Sigmoid colon (tissue), 7 donors: ENCODE measurements around the gene FARSB. TPM values are rescaled to one million over a fixed set of nuclear protein-coding genes. Genes with fewer than 3 reads are reported as not detected.

Experiments used
- DNase-seq: peaks from one replicate; pipeline ENCODE4 v3.0.0-alpha.2; 2019
- H3K27ac ChIP-seq, 4 donors: fragments of 200-600 bp; sonication (generic); one replicate each; pipeline ENCODE4 v1.5.1; 2016 to 2019; ENCODE audit warnings: mild to moderate bottlenecking in 1 of 4
- H3K27me3 ChIP-seq, 3 donors: fragments of 200-600 bp; sonication (generic); one replicate each; pipeline ENCODE4 v1.5.1; 2019; ENCODE audit warnings: mild to moderate bottlenecking in 1 of 3
- H3K36me3 ChIP-seq, 4 donors: fragments of 200-600 bp; sonication (generic); one replicate each; pipeline ENCODE4 v1.5.1; 2016 to 2019
- H3K4me1 ChIP-seq, 4 donors: fragments of 200-600 bp; sonication (generic); one replicate each; pipeline ENCODE4 v1.5.1; 2017 to 2019
- H3K4me3 ChIP-seq, 4 donors: fragments of 200-600 bp; sonication (generic); one replicate each; pipeline ENCODE4 v1.5.1; 2017 to 2019; ENCODE audit warnings: mild to moderate bottlenecking in 2 of 4, moderate library complexity in 1 of 4
- H3K9me3 ChIP-seq, 4 donors: fragments of 200-600 bp in 3 of 4; sonication (generic) in 3 of 4; one replicate each; pipeline versions ENCODE4 v1.5.1 to v1.6.1; 2013 to 2019
- CTCF ChIP-seq, 4 experiments: fragments of 450-650 bp in 3 of 4; fragments of 200-600 bp in 1 of 4; IDR thresholded peaks; one replicate each; pipeline ENCODE4 v1.5.1; 2016 to 2019; ENCODE audit warnings: antibody characterized with exemption in 4 of 4, mild to moderate bottlenecking in 3 of 4, moderate library complexity in 2 of 4
- EP300 ChIP-seq, 4 donors: sonication (generic); formaldehyde crosslinking; IDR thresholded peaks; one replicate each; pipeline ENCODE4 v1.6.1; 2017; ENCODE audit warnings: antibody characterized with exemption in 4 of 4
- POLR2A ChIP-seq, 2 donors: fragments of 450-650 bp; IDR thresholded peaks; one replicate each; pipeline ENCODE4 v1.6.1; 2016; ENCODE audit warnings: antibody characterized with exemption in 2 of 2, mild to moderate bottlenecking in 2 of 2, moderate library complexity in 2 of 2
- POLR2AphosphoS5 ChIP-seq, 4 donors: sonication (generic); formaldehyde crosslinking; IDR thresholded peaks; one replicate each; pipeline ENCODE4 v1.6.1; 2017; ENCODE audit warnings: antibody characterized with exemption in 4 of 4
- WGBS, 2 donors: extraction: QIAGEN DNeasy Blood & Tissue Kit; methylation state at CpG; one replicate each; pipeline ENCODE4 v1.1.7; 2013; 5-methylcytosine and 5-hydroxymethylcytosine counted together
- intact Hi-C: fragments of 100-400 bp; cut with DNase I; formaldehyde crosslinking; loops from one replicate; pipeline ENCODE4 v1.15.1; 2023
- polyA plus RNA-seq, 3 donors: library from polyadenylated mRNA; stranded (reverse); fragments of 200-250 nt; gene quantifications; one replicate each; pipeline ENCODE4 v1.2.3, GENCODE V29; 2013
- total RNA-seq, 4 donors: library from RNA; depleted of rRNA; stranded (reverse); fragments of >200 nt; gene quantifications; one replicate each; pipeline ENCODE4 v1.1.0, GENCODE V29; 2016
- donor health status: healthy with polysubstance abuse.
- donor health status: Bipolar disorder and iron deficiency.
- donor health status: healthy.

The FARSB gene
- total and polyA plus RNA-seq, 7 donors: 8.3 to 23.0 (median 15.2) TPM

GRCh38 chr2:222609381-222609780 is 46.5 kb downstream of the FARSB start:
- Histone ChIP-seq H3K36me3 (peaks cover 0 to 22% (median 2%) of the 10 kb centered on the region in 4 donors), H3K4me1 (peaks cover 0 to 19% (median 2%) of the 10 kb centered on the region in 4 donors), H3K4me3 (no peak overlapping the region), H3K27ac (no peak overlapping the region), H3K9me3 (no peaks in the 10 kb centered on the region), H3K27me3 (no peaks in the 10 kb centered on the region)
- intact Hi-C loops: loop anchor here (5.0 kb wide), 1 partner anchor 37 kb away; no protein-coding TSS in a partner anchor
- no peak for DNase-seq
- no peak for TF ChIP-seq POLR2AphosphoS5 (IDR thresholded peaks at IDR 0.05)
- no peak for TF ChIP-seq EP300 (IDR thresholded peaks at IDR 0.05)
- no peak for TF ChIP-seq CTCF (IDR thresholded peaks at IDR 0.05)
- TF ChIP-seq POLR2A (IDR thresholded peaks at IDR 0.05): no peak
- 94% methylated on average over 3 of the region's 3 CpGs for whole genome bisulfite sequencing, 2 donors

- TF ChIP-seq EP300 (IDR thresholded peaks at IDR 0.05): no peak
- no peak for TF ChIP-seq CTCF (IDR thresholded peaks at IDR 0.05)
- intact Hi-C loops: loop anchor here (5.0 kb wide), 1 partner anchor 36 kb away; no protein-coding TSS in a partner anchor
- Histone ChIP-seq H3K36me3 (peaks cover 0 to 16% (median 2%) of the 10 kb centered on the region in 4 donors), H3K9me3 (no peaks in the 10 kb centered on the region), H3K4me1 (peaks cover 0 to 19% (median 2%) of the 10 kb centered on the region in 4 donors), H3K27me3 (no peaks in the 10 kb centered on the region), H3K4me3 (no peak overlapping the region), H3K27ac (no peak overlapping the region)
- 72 to 95% methylated on average over 4 of the region's 4 CpGs for WGBS, 2 donors
- DNase-seq: no peak
These were observed 47.8 kb downstream of the FARSB start for GRCh38 chr2:222608081-222608480.

GRCh38 chr2:222606306-222606705 is 49.6 kb downstream of the FARSB start:
- peaks cover 0 to 9% (median 0%) of the 10 kb centered on the region in 4 donors for H3K36me3 ChIP-seq
- no peak for TF ChIP-seq POLR2A (IDR thresholded peaks at IDR 0.05)
- TF ChIP-seq EP300 (IDR thresholded peaks at IDR 0.05): no peak
- TF ChIP-seq POLR2AphosphoS5 (IDR thresholded peaks at IDR 0.05): no peak
- no peak for TF ChIP-seq CTCF (IDR thresholded peaks at IDR 0.05)
- H3K4me3 ChIP-seq: no peak overlapping the region
- 98 to 100% methylated on average over 3 of the region's 3 CpGs for WGBS, 2 donors
- peaks cover 0 to 19% (median 2%) of the 10 kb centered on the region in 4 donors for H3K4me1 ChIP-seq
- H3K27me3 ChIP-seq: no peaks in the 10 kb centered on the region
- DNase-seq: no peak
- no peak overlapping the region for H3K27ac ChIP-seq
- H3K9me3 ChIP-seq: no peaks in the 10 kb centered on the region
- intact Hi-C loops: loop anchor here (5.0 kb wide), 1 partner anchor 34 kb away; no protein-coding TSS in a partner anchor

GRCh38 chr2:222604749-222605515 is 51.0 kb downstream of the FARSB start:
- no peaks in the 10 kb centered on the region for H3K27me3 ChIP-seq
- no peak overlapping the region for H3K4me3 ChIP-seq
- TF ChIP-seq CTCF (IDR thresholded peaks at IDR 0.05) (no peak), EP300 (IDR thresholded peaks at IDR 0.05) (no peak), POLR2A (IDR thresholded peaks at IDR 0.05) (no peak), POLR2AphosphoS5 (IDR thresholded peaks at IDR 0.05) (no peak)
- WGBS, 2 donors: 89 to 90% methylated on average over 5 of the region's 5 CpGs
- H3K36me3 ChIP-seq: peaks cover 0 to 9% (median 0%) of the 10 kb centered on the region in 4 donors
- H3K9me3 ChIP-seq: no peaks in the 10 kb centered on the region
- H3K4me1 ChIP-seq: peaks cover 0 to 19% (median 2%) of the 10 kb centered on the region in 4 donors
- no peak for DNase-seq
- no peak overlapping the region for H3K27ac ChIP-seq
- intact Hi-C loops: loop anchor here (5.0 kb wide), 1 partner anchor 33 kb away; no protein-coding TSS in a partner anchor
